SK-N-MC (cell line): ENCODE measurements around the gene CCDC43.

ENCODE experiments used
- EZH2 ChIP-seq: fragments of 200-600 bp; sonication (generic); IDR thresholded peaks from one replicate; pipeline ENCODE4 v1.6.1; 2017; ENCODE audit warnings: antibody characterized with exemption
- POLR2AphosphoS5 ChIP-seq: IDR thresholded peaks from 2 replicates; pipeline ENCODE4 v1.6.1; 2012; ENCODE audit warnings: mild to moderate bottlenecking, low read depth, low read length, borderline replicate concordance

DNA sequence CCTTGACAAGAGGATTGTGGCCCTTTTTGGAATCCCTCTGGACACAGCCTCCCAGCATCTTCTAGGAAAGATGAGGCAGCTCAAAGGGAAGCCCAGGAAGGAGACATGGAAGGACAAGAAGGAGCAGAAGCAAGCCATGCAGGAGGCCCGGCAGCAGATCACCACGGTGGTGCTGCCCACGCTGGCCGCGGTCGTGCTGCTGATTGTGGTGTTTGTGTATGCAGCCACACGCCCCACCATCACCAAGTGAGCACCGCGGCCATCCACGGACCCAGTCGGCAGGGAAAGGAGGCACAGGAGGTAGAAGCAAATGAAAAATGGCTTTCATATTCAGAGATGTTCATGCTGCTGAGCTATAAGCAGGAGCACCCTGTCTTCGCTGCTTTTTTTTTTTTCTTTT, 44.2 kb downstream of the CCDC43 start:
- TF ChIP-seq POLR2AphosphoS5: no peak
- no peak for TF ChIP-seq EZH2
